ENCODE data around the gene KRTAP12-1.

DNA sequence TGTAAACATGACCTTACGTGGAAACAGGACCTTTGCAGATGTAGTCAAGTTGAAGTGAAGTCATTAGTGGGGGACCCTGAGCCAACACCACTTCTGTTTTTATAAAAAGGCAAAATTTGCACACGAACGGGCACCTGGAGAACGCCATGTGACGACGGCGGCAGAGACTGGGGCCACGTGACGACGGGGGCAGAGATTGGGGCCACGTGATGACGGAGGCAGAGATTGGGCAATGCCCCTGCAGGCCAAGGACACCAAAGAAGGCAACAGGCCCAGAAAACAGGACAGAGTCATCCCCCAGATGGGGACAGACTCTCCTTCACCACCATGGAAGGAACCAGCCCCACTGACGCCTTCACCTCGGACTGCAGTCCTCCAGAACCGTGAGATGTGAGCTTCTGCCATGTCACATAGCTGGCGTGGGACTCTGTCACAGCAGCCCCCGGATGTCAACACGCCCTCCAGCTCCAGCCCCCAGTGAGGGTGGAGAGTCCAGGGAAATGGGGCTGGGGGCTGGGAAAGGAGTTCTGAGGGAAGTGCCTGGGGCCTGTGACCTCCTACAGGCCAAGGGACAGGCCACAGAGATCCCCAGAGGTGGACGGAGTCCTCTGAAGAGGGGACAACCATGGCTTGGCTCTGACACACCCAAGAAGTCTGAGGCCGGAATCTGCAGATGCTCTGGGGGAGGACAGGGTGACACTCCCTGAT lies 31.5 kb downstream of the KRTAP12-1 start:
- TF ChIP-seq EZH2 (IDR thresholded peaks at IDR 0.05; ENCODE audit: low read length, missing control alignments): no peak
- TF ChIP-seq, protein P1, sequence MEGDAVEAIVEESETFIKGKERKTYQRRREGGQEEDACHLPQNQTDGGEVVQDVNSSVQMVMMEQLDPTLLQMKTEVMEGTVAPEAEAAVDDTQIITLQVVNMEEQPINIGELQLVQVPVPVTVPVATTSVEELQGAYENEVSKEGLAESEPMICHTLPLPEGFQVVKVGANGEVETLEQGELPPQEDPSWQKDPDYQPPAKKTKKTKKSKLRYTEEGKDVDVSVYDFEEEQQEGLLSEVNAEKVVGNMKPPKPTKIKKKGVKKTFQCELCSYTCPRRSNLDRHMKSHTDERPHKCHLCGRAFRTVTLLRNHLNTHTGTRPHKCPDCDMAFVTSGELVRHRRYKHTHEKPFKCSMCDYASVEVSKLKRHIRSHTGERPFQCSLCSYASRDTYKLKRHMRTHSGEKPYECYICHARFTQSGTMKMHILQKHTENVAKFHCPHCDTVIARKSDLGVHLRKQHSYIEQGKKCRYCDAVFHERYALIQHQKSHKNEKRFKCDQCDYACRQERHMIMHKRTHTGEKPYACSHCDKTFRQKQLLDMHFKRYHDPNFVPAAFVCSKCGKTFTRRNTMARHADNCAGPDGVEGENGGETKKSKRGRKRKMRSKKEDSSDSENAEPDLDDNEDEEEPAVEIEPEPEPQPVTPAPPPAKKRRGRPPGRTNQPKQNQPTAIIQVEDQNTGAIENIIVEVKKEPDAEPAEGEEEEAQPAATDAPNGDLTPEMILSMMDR (conservative IDR thresholded peaks at IDR 0.05 in 1 of 2, IDR thresholded peaks at IDR 0.05 in 1 of 2; ENCODE audit: low read depth in 1 of 2, low read length in 2 of 2): no peak

Measured in fibroblast of lung (primary cell).